ES-I3 (cell line): ENCODE results near the gene SERPINB1.

Experiments used
- H3K36me3 ChIP-seq: 2 replicates; pipeline ENCODE4 v1.6.1; 2013; ENCODE audit warnings: mild to moderate bottlenecking, low read length, control low read depth, moderate library complexity; ENCODE audit not compliant: insufficient read depth
- H3K4me1 ChIP-seq: 2 replicates; pipeline ENCODE4 v1.6.1; 2013; ENCODE audit warnings: mild to moderate bottlenecking, control low read depth, low read length; ENCODE audit not compliant: insufficient read depth
- H3K9ac ChIP-seq: 2 replicates; pipeline ENCODE4 v1.6.1; 2013; ENCODE audit warnings: low read depth, mild to moderate bottlenecking, low read length, moderate library complexity
- H3K9me3 ChIP-seq: 2 replicates; pipeline ENCODE4 v1.6.1; 2013; ENCODE audit warnings: mild to moderate bottlenecking, low read length, moderate library complexity; ENCODE audit not compliant: control insufficient read depth, insufficient read depth

SERPINB1 gene

GRCh38 chr6:2793534-2794151 is 48.0 kb downstream of the SERPINB1 start:
- Histone ChIP-seq H3K9ac (no peak overlapping the region), H3K9me3 (no peaks in the 10 kb centered on the region), H3K36me3 (no peaks in the 10 kb centered on the region), H3K4me1 (peaks cover 8% of the 10 kb centered on the region)

- H3K4me1 ChIP-seq = peaks cover 8% of the 10 kb centered on the region
- H3K9me3 ChIP-seq = no peaks in the 10 kb centered on the region
- H3K36me3 ChIP-seq = no peaks in the 10 kb centered on the region
- no peak overlapping the region for H3K9ac ChIP-seq
These were observed 49.1 kb downstream of the SERPINB1 start for GRCh38 chr6:2792330-2793110.

- no peaks in the 10 kb centered on the region for H3K9me3 ChIP-seq
- H3K4me1 ChIP-seq = peaks cover 8% of the 10 kb centered on the region
- H3K9ac ChIP-seq = no peak overlapping the region
- H3K36me3 ChIP-seq = no peaks in the 10 kb centered on the region
These were observed 50.2 kb downstream of the SERPINB1 start for GRCh38 chr6:2791450-2791974.

- Histone ChIP-seq H3K9ac (no peak overlapping the region), H3K9me3 (no peaks in the 10 kb centered on the region), H3K36me3 (no peaks in the 10 kb centered on the region), H3K4me1 (peaks cover 8% of the 10 kb centered on the region)
These were observed 50.8 kb downstream of the SERPINB1 start for GRCh38 chr6:2790588-2791449.

GRCh38 chr6:2786269-2786668 is 55.4 kb downstream of the SERPINB1 start:
- Histone ChIP-seq H3K4me1 (peaks cover 11% of the 10 kb centered on the region), H3K9ac (no peak overlapping the region), H3K36me3 (no peaks in the 10 kb centered on the region)

GRCh38 chr6:2784930-2785329 is 56.7 kb downstream of the SERPINB1 start:
- Histone ChIP-seq H3K9ac (no peak overlapping the region), H3K9me3 (no peaks in the 10 kb centered on the region), H3K4me1 (peaks cover 3% of the 10 kb centered on the region; the same call in 1 of the 2 replicates), H3K36me3 (no peaks in the 10 kb centered on the region)

More at GRCh38 chr6:2786269-2786668, 55.4 kb downstream of the SERPINB1 start:
- H3K9me3 ChIP-seq = no peaks in the 10 kb centered on the region

- Histone ChIP-seq H3K9ac (no peak overlapping the region), H3K36me3 (no peaks in the 10 kb centered on the region), H3K9me3 (no peaks in the 10 kb centered on the region), H3K4me1 (peaks cover 3% of the 10 kb centered on the region; the same call in 1 of the 2 replicates)
These were observed 57.6 kb downstream of the SERPINB1 start for GRCh38 chr6:2784061-2784460.

GRCh38 chr6:2783188-2783963 is 58.3 kb downstream of the SERPINB1 start:
- peaks cover 3% of the 10 kb centered on the region; the same call in 1 of the 2 replicates for H3K4me1 ChIP-seq
- H3K36me3 ChIP-seq = no peaks in the 10 kb centered on the region
- H3K9me3 ChIP-seq = no peaks in the 10 kb centered on the region
- H3K9ac ChIP-seq = no peak overlapping the region

- no peak overlapping the region for H3K9ac ChIP-seq
- no peaks in the 10 kb centered on the region; the same call in 1 of the 2 replicates for H3K36me3 ChIP-seq
- no peaks in the 10 kb centered on the region for H3K9me3 ChIP-seq
- H3K4me1 ChIP-seq = peaks cover 3% of the 10 kb centered on the region; the same call in 1 of the 2 replicates
These were observed 58.9 kb downstream of the SERPINB1 start for GRCh38 chr6:2782825-2783187.

GRCh38 chr6:2782356-2782708 is 59.3 kb downstream of the SERPINB1 start:
- Histone ChIP-seq H3K36me3 (no peaks in the 10 kb centered on the region; the same call in 1 of the 2 replicates), H3K9me3 (no peaks in the 10 kb centered on the region), H3K4me1 (peaks cover 3% of the 10 kb centered on the region; the same call in 1 of the 2 replicates), H3K9ac (no peak overlapping the region)
